Measurements from ENCODE around the gene HSPD1.
"Not testable (repeated sequence)": the region's sequence is repeated elsewhere in the genome, so short reads cannot be mapped to it uniquely, and the experiment has no call there.

The HSPD1 gene

DNA sequence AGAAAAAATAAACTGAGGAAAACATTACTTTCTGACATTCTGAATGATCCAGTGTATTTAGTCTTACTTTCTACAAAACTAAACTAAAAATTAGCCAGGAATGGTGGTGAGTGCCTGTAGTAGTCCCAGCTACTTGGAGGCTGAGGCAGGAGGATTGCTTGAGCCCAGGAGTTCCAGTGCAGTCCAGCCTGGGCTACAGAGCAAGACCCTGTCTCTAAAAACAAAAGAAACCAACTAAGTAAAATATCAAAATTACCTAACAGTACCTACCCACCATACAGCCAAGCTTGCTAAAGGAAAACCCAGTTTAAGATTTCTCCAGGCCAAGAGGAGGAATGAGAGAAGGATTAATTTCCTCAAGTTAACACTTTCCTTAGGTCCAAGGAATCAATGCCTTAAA, 2.9 kb downstream of the HSPD1 start:
- DNase-seq (ENCODE audit: low read depth) = no peak

DNA sequence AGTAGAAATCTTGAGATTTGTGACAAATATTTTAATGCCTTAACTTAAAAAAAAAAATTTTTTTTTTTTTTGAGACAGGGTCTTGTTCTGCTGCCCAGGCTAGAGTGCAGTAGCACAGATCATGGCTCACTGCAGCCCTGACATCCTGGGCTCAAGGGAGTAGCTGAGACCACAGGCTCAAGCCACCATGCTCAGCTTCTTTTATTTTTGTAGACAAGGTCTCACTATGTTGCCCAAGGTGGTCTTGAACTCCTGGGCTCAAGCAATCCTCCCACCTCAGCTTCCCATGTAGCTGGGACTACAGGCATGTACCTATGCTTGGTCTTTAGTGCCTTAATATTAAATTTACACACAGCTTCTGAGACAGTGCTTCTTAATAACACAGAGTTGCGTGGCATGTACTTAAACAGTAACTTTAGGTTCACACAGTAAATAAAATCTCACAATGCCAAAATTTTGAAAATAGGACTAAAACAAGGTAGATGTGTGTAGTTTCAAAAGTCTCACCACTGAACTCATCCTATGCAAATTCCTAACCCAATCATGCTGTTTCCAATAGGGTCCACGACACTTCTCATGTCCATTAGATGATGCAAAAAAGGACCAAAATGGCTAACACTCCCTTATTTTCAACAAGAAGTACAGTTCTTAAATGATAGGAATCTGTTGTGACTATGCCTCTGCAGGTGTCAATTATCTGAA, 4.1 kb downstream of the HSPD1 start:
- DNase-seq (ENCODE audit: low read depth) = no peak

DNA sequence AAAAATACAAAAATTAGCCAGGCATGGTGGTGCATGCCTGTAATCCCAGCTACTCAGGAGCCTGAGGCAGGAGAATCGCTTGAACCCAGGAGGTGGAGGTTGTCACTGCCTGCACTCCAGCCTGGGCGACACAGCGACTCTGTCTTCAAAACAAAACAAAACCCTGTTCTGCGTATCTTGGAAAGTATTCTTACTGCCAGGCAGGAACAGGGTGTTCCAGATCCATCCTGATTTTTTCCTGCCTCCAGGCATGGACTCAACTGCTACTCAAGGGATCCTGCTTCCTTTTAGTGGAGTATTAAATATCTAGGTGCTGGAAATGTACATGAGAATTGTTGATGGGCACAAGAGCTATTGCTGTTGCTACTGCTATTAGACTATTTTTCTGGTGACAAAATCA, 12.3 kb downstream of the HSPD1 start:
- DNase-seq (ENCODE audit: low read depth) = no peak

DNA sequence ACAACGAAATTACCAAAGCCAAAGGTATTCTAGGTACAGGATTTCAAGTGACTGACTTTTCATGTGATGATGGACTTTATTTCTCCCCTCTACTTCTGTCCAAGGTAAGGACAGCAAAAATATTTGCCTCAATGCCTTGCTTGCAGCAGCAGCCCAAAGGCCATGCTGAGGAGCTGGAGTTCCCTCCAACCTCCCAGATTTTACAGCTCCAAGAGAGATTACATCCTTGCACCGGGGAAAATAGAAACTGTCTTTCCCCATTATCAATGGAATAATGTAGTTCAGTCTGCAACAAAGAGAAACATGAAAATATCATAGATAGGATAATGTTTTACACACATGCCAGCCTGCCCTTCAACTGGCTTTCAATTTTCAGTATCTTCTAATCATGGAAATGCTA, 13.5 kb downstream of the HSPD1 start:
- no peak for DNase-seq (ENCODE audit: low read depth)

DNA sequence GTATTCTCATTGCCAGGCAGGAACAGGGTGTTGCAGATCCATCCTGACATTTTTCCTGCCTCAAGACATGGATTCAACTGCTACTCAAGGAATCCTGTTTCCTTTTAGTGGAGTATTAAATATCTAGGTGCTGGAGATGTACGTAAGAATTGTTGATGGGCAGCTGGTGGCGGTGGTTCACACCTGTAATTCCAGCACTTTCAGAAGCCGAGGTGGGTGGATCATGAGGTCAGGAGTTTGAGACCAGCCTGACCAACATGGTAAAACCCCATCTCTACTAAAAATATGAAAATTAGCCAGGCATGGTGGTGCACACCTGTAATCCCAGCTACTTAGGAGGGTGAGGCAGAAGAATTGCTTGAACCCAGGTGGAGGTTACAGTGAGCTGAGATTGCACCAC, 15.4 kb downstream of the HSPD1 start:
- DNase-seq (ENCODE audit: low read depth) = not testable (repeated sequence)

DNA sequence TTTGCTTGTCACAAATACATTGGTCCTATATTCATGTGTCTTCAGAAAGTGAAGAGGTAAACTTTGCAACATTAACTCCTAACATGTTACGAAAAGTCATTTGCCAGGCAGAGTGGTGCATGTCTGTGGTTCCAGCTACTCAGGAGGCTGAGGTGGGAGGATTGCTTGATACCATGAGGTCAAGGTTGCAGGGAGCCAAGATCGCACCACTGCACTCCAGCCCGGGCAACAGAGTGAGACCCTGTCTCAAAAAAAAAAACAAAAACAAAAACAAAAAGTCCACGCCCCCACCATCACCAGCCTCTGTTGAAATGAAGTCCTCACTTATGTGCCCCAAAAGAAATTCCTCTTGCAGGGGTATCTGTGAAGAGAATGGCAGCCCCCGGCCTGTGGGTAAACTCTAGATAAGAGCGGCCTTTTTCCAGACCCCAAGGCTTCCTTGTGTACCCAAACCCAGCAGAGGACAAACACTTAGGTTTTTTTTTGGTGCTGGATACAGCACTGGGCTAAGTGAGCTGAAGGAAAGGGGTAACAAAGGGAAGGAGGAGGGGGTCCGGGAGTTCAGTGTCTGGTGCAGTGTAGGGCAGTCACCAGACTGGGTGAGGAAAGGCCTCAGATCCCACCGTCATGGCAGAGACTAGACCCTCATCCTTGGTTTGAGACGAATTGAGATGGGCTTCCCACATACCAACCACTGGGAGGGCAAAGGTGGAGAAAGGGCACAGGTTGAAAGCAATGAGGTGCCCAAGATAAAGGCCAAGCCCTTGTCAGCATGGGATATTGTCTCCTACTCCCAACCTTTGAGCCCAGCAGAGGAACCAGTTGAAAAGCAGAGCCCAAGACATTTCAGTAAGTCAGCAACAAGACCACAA, 19.2 kb downstream of the HSPD1 start:
- DNase-seq (ENCODE audit: low read depth) = no peak

DNA sequence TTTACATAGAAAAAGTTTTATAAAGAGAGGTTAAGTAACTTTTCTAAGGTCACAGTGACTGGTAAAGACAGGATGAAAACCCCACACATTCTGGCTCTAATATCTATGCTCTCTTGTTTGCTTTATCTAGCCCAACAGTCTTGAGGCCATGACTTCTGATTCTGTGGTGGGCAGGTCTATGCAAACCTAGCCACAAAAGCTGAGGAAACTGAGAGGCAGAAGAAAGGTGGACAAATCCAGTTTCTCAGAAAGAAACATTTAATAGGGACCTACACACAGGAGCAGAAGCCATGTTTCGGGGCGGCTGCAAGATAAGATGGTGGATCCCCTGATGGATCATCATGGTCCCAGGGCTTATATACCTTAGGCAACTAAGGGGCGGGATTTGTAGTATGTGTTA, 21.8 kb downstream of the HSPD1 start:
- DNase-seq (ENCODE audit: low read depth) = no peak

DNA sequence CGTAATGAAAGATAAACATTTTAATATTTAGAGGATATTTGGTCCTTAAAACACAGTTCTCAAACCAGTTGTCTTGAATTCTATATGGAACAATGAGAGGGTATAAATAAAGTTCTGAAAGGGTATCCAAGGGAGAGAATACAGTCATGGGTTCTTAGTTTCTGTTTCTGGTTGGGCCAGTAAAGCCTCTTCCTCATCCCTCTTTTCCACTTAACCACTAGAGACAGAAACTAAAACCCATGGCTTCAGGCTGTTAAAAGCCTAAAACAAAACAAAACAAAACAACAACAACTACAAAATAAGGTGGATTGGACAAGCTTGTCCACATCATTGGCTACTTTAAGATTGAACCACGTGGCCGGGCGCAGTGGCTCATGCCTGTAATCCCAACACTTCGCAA, 27.5 kb downstream of the HSPD1 start:
- no peak for DNase-seq (ENCODE audit: low read depth)

DNA sequence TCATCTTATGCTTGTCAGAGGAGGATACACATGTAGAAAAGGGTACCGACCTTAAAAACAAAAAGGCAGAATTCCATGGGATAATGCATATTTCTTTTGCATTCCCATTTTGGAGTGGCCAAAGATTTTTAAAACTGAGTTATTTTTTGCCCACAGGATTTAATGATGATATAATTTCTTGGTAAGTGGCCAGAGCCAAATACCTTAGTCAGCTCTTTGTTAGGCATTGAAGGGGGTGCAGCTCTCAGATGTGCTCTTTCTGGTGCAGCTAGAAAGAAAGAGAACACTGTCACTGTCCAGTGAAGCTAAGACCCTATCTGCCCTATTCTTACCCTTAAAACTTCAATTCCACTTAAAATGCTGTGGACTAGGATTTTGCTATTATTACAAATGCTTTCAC, 35.5 kb downstream of the HSPD1 start:
- no peak for DNase-seq (ENCODE audit: low read depth)

DNA sequence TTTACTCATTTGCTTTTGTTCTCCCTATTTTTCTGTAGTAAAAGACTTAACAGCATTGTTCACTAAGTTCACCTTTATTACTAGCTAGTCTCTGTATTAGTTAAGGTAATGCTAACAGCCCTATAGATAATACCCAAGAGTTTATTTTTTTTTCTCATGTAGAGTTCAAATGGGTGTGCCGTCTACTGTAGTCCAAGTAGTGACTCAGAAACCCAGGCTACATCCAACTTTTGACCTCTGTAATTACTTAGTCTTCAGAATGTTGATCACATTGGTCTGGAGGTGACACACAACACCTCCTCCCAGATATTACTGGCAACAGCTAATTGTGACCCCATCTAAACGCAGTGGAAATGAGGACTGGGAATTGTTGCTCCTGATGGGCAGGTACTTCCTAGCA, 38.6 kb downstream of the HSPD1 start:
- DNase-seq (ENCODE audit: low read depth) = no peak

DNA sequence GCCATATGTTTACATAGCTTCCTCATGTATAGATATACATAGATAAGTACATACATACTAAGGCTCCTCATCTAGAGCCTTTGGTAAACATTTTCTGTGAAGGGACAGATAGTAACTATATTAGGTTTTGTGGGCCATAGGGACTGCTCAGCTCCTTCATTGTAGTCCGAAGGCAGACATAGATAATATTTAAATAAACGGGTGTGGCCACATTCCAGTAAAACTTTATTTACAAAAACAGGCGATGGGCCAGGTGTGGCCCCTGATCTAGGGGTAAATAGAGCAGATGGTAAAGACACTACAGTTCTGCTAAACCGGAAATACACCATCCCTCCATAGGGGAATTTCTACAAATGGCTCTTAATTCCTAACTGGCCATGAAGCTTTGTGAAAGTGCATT, 39.0 kb downstream of the HSPD1 start:
- no peak for DNase-seq (ENCODE audit: low read depth)

DNA sequence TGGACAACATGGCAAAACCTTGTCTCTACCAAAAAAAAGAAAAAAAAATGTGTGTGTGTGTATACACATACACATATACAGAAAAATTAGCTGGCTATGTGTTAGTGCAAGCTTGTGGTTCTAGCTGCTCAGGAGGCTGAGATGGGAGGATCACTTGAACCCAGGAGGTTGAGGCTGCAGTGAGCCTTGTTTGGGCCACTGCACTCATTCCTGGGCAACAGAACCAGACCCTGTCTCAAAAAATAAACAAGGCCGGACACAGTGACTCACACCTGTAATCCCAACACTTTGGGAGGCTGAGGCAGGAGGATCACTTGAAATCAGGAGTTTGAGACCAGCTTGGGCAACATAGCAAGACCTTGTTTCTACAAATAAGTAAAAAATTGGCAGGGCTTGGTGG, 44.2 kb downstream of the HSPD1 start:
- no peak for DNase-seq (ENCODE audit: low read depth)

DNA sequence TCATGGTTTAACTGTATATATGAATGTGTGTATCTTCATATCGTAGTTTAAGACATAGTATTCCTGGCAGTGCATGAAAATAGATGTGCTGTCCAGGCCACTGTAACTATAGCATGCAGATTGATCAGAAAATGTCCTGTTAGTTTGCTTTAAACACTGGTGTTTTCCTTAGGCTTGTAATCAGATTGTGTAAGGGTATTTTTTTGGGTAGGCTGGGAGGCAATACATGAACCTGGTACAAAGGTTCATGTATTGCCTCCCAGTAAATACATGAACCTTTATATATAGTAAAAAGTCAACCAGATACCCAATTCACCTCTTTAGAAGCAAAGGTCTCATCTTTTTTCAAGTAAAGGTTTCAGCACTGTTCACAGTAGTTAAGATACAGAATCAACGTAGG, 44.7 kb downstream of the HSPD1 start:
- DNase-seq (ENCODE audit: low read depth) = no peak

DNA sequence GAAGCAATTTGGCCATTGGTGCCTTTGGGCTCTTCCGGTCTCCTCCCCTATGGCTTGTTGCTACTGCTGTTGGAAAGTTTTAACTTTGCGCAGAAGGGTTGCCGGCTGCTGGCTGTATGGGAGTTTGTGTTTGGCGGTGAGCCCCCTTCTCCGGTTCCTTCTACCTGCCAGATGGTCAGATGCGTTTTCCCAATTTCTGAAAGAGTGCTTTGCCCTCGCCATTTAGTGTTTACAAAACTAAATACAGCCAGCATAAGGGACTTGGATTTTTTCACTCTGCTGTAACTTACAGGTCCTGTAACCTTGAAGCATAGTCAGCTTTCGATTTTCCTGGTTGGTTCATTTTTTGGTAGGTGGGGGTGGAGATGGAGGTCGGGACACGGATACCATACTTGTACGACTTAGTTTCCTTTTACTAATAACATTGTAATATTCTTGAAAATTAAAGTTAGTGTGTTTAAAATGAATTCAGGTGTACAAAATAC, 45.7 kb downstream of the HSPD1 start:
- no peak for DNase-seq (ENCODE audit: low read depth)

DNA sequence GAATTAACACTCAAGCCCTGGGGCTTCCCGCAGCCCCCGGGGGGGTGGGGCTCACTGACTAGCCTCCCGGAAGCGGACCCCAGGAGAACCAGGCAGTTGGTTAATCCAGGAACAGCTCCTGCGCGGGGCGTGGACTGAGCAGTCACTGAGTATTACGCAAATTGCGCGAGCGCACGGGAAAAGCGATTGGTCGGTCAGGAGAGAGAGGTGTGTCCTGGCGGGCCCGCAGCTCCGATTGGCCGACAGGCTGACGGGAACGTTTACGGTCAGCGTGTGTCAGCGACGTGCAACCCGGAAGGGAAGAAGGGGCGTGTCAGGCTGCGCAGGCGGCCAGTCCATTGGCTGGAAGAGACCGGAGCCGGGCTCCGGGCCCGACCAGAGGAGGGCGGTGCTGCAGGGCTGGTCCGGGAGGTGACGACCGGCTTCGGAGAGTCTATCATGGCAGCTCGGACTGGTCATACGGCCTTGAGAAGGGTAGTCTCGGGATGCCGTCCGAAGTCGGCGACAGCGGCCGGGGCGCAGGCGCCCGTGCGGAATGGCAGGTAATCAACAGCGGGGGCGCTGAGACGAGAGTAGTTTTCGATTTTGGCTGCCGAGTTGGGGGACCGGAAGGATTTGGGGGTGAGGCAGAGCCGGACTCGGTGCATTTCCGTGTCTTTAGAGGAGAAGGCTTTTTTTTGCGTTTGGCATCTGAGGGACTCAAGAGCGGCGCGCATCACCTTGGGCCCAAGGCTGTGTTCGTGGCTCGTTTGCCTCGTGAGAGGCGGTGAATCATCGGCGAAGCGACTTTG, 46.3 kb downstream of the HSPD1 start, which contains the start of gene COQ10B:
TSS of gene COQ10B (plus strand) at position 430 of the 791 bp plus-strand sequence. CDS start at position 439, 9 bp downstream.
- peak; percentile 97 for DNase-seq (ENCODE audit: low read depth)

DNA sequence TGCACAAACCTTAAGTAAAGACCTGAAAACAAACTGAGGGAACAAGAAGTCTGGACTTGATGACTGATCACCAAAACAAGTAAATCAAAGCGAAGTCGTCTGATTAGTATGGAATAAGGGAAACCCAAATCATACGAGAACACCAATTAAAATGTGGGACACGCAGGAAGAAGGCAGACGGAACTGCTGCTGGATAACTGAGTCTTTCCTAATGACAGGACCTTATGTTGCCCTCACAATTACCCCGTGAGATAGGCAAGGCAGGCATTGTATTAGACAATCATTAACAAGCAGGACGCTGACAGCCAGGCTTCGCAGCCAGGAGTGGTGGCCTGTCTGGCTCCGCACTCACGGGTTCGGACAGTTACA, 46.9 kb downstream of the HSPD1 start:
- DNase-seq (ENCODE audit: low read depth) = no peak

DNA sequence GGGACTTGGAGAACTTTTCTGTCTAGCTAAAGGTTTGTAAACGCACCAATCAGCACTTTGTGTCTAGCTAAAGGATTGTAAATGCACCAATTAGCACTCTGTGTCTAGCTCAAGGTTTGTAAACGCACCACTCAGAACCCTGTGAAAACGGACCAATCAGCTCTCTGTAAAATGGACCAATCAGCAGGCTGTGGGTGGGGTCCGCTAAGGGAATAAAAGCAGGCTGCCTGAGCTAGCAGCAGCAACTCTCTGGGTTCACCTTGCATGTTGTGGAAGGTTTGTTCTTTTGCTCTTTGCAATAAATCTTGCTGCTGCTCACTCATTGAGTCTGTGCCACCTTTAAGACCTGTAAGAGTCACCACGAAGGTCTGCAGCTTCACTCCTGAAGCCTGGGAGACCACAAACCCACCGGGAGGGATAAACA, 48.7 kb downstream of the HSPD1 start:
- not testable (repeated sequence) for DNase-seq (ENCODE audit: low read depth)

DNA sequence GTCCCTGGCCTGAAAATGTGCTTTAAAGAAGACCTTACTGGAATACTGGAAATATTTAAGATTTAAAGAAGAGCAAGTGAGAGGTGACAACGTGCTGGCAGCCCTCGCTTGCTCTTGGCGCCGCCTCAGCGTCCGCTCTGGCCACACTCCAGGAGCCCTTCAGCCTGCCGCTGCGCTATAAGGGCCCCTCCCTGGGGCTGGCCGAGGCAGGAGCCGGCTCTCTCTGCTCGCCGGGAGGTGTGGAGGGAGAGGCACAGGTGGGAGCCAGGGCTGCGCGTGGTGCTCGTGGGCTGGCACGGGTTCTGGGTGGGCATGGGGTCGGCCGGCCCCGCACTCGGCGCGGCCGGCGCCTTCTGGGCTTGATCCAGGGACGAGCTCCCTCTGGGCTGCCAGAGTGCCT, 49.2 kb downstream of the HSPD1 start:
- DNase-seq (ENCODE audit: low read depth) = no peak

DNA sequence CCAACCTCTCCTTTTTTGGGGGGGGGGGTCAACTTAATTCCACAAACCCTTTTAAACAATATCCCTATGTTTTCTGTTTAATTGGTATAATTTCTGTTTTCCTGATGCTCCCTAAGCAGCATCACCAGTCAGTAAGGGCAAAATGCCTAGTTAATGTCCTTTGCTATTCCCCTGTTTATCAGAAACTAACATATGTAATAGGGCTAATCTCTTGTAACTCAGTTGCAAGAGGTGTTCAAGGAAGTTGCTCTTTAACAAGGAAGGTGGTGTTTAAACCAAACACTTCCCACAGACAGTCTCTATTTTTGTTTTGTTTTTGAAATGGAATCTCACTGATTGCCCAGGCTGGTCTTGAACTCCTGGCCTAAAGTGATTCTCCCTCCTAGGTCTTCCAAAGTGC, 52.8 kb downstream of the HSPD1 start:
- no peak for DNase-seq (ENCODE audit: low read depth)

DNA sequence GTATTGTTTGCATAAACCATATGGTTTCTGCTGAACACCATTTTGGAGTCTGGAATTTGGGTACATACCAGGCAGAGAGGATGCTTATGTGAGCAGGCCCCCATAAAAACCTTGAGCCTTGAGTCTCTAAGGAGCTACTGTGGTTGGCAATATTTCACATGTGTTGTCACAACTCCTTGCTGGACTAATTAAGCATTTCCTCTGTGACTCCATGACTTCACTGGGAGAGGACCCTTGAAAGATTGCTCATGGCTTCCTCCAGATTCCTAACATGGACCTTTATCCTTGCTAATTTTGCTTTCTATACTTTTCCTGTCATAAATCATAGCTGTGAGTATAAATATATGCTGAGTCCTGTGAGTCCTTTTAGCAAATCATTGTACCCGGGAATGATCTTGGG, 53.9 kb downstream of the HSPD1 start:
- DNase-seq (ENCODE audit: low read depth) = no peak

DNA sequence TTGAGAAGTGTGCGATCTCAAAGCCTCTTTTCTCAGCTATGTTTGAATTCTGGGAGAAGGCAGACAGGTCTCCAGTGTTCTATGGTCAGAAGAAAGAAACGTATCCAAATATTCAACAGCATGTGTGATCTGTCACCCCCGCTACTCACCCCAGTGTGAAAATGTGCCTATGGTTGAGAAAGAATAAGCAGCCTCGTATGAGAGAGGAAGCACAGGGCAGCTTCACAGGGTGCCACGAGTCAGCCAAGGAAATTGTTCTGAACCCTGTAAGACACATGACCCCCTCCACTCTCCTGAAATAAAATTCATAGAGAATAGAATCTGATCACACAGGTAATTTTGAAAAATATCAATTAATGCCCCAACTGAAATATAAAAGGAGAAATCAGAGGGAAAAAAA, 56.8 kb downstream of the HSPD1 start:
- no peak for DNase-seq (ENCODE audit: low read depth)

DNA sequence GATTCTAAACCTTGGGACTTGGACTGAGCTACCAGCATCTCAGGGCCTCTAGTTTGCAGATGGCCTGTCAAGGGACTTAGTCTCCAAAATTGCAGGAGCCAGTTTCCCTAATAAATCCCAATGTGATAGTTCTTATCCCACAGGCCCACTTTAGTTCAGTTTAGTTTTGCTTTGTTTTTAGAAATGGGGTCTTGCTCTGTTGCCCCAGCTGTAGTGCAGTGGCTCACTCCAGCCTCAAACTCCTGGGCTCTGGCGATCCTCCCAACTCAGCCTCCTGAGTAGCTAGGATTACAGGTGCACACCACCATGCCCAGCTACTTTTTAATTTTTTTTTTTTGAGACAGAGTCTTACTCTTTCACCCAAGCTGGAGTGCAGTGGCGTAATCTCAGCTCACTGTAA, 62.3 kb downstream of the HSPD1 start:
- DNase-seq (ENCODE audit: low read depth) = no peak

All from stimulated activated CD4-positive, alpha-beta T cell treated with anti-CD3 and anti-CD28 coated beads, Interleukin-2, amount 100 ng/mL, for 4 hours (primary cell).